Measurements from ENCODE around the gene OOEP.

Gene OOEP

GRCh38 chr6:73364121-73364520, 5.6 kb downstream of the OOEP start:
- no peak for DNase-seq

GRCh38 chr6:73363537-73363875, 6.2 kb downstream of the OOEP start:
- no peak for DNase-seq

- no peak for DNase-seq
Measured at GRCh38 chr6:73362869-73363536, 6.7 kb downstream of the OOEP start.

- no peak for DNase-seq
Measured at GRCh38 chr6:73362358-73362757, 7.3 kb downstream of the OOEP start, which contains the start of gene KHDC3L. KHDC3L (plus strand) TSS chr6:73362658; CDS start chr6:73362730, 72 bp downstream.

DNA sequence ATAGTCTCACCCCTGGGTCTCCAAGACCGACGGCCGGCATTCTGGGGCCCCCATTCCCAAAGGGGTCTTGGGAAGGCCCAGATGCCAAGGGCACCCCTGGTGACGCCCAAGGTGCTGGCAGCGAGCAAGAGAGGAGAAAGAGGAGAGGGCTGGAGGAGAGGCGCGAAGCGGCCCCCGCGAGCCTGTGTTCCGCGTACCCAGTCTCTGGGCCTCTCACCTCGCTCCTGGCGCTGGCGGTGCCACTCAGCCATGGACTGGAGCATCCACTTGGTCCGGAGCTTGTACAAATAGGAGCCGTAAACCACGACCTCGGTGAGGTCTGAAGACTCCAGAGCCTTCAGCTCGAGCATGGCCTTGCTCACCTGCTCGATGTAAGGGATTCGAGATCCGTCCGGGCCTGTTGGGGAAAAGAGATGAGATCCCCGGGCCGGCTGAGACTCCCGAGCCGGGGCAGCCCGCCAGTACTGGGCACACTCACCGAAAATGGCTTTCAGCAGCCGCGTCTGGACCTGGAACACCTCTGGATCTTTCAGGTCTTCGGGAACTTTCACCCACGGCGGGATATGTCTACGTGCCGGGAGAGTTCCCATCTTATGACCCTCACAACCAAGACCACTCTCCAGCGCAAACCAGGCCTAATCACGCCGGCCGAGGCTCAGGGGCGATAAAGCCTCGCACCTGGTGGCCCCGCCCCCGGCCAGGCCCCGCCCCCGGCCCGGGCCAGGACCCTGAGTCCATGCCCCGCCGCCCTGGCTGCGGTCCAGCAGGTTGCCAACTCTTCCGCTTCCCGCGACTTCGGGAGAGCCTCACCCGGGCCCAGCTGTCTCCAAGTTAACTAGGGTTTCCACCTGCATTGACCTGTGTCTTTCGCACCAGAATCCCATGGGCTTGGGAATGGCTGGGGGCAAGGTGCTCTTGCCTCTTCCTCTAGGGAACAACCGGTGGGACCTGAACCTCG, 15.8 kb downstream of the OOEP start, which contains the start of gene DPPA5:
DPPA5 (minus strand) TSS at position 641 of the 958 bp plus-strand sequence; CDS start at position 590, 51 bp downstream.
- no peak for DNase-seq

DNA sequence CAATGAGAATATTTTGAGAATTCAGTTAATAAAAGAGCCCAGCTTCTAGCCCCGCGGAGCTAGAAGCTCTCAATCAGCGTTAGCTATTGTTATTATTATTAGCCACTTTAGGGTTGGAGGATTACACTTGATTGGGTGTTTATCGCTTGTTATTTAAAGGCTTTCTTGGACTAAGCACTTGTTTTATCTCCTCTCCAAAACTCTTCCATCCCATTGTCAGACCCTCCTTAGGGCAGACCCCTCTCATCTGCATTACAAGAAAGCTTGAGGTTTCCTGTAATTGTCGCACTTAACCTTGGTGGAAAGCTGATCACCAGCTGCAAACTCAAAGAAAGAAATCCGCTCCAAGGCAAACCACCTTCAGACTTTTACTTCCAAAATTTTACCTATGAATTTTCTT, 20.4 kb downstream of the OOEP start:
- DNase-seq = no peak

DNA sequence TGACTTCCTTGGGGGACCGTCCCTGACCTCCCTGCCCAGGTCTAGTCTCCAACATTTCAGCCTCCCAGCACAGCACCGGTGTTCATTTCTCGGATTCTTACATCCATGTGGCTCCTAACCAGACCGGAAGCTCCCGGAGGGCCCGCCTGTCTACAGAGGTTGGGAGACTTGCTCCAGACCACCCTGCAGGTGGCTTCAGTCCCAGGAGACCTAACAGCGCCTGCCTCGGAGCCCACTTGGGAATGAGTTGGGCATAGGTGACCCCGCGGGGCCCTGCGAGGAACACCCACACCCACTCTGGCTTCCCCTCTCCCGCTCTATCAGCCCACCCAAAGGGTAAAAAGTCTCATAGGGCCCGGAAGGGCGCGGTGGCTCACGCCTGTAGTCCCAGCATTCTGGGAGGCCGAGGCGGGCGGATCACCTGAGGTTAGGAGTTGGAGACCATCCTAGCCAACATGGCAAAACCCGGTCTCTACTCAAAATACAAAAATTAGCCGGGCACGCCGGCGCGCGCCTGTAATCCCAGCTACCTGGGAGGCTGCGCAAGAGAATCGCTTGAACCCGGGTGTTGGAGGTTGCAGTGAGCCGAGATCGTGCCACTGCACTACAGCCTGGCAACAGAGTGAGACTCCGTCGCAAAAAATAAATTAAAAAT, 21.0 kb downstream of the OOEP start:
- DNase-seq = no peak

DNA sequence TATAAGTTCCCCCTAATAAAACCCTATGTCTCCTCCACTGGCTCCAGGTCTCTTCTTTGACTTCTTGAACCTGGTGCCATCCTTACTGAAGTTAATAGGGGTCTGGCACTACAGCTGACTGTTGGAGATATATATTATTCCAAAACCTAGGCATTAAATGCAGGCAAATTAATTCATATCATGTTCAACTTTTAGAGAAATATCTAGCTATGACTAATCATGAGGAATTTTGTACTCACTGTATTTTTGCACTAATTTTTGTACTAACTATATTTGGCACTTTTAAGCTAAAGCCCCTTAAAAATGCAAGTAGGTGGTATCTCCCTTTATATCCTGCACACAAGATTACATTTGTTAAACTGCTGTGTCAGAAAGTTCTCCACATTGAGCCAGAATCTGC, 26.5 kb downstream of the OOEP start:
- DNase-seq = no peak

DNA sequence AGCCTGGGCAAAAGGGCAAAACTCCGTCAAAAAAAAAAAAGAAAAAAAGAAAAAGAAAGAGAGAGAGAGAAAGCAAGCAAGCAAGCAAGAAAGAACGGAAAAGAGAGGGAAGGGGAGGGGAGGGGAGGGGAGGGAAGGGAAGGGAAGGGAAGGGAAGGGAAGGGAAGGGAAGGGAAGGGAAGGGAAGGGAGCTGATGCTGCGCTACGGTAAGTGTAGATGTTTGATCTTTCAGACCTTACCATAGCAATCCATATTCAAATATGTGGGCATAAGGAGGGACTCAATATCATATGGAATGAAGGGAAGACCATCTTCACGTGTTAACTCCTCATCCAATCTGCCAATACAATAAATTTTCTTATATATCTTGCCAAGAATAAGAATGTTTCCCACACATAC, 27.5 kb downstream of the OOEP start:
- no peak for DNase-seq

- DNase-seq = no peak
Measured at GRCh38 chr6:73341335-73341734, 28.4 kb downstream of the OOEP start.

- DNase-seq = no peak
Measured at GRCh38 chr6:73340048-73340447, 29.6 kb downstream of the OOEP start.

GRCh38 chr6:73339340-73339739, 30.4 kb downstream of the OOEP start:
- DNase-seq = no peak

DNA sequence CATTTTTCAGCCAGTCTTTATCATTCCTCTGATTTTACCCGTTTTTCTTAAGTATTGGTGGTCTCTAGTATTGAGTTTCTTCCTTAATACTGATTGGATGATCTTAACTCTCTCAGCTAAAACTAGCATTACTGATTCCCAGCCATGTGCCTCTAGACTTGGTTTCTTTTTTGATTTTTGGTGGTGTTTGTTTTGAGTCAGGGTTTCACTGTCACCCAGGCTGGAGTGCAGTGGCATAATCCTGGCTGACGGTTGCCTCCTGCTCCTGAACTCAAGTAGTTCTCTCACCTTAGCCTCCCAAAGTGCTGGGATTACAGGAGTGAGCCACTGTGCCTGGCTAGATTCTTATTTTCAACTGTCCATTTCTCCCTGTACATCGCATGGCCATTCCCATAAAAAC, 40.5 kb downstream of the OOEP start:
- no peak for DNase-seq

DNA sequence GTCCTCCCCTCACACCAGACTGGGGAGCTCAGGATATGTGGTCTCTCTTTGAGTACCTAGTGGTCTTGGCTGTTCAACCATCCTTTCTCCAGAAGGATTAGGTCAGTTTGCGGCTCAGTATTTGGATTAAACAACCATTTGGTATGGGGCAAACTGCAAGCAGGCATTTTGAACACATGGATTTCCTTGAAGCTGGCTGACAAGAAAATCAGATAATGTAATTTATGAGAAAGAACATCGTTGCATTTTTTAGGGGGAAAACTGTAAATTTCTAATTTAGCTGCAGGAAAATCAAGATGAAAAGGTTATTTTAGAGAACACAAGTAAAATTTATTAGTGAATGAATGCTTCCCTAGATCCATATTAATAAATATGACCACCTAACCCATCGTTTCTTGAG, 40.9 kb downstream of the OOEP start:
- no peak for DNase-seq

DNA sequence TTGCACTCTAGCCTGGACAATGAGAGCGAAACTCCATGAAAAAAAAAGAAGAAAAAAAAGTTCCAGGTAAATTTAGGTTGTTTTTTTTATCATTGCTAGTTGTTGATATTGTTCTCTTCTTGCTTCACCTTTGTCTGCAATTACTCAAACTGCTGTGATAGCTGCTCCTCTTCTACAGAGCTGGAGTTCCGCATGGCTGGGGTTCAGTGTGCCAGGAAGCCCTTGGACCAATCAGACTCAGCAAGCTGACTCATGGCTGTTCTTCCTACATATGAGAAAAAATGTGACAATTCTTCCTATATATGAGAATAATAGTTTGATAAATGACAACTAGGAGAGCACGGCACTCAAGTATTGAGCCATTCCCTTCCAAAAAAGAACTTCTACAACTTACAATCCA, 44.0 kb downstream of the OOEP start:
- DNase-seq = no peak

- no peak for DNase-seq
Measured at GRCh38 chr6:73323323-73323722, 46.4 kb downstream of the OOEP start.
